Smooth muscle cell of the coronary artery (primary cell): Measurements from ENCODE around the gene TGFBR3L. TPM values are rescaled to one million over a fixed set of nuclear protein-coding genes. Genes with fewer than 3 reads are reported as not detected.

ENCODE experiments used
- total RNA-seq: library from RNA; depleted of rRNA; stranded (reverse); fragments of >200 nt; gene quantifications from 2 replicates; pipeline ENCODE4 v1.2.3, GENCODE V29; 2014; ENCODE audit warnings: low replicate concordance

The TGFBR3L gene
- 1.3 TPM in 1 of 2 replicates, not detected in the other for total RNA-seq

GRCh38 chr19:7914598-7915045 is at the start of gene TGFBR3L:
Gene TGFBR3L, plus strand, starts transcription at chr19:7914830.

GRCh38 chr19:7874076-7874896 is 40.3 kb upstream of the TGFBR3L start, which contains the start of gene PRR36:
Gene PRR36, minus strand, starts transcription at chr19:7874390. Its CDS starts 701 bp downstream, at chr19:7873689.

GRCh38 chr19:7888145-7888825 is 26.3 kb upstream of the TGFBR3L start, which contains the start of gene LRRC8E:
Gene LRRC8E, plus strand, starts transcription at chr19:7888510. Its CDS starts 7,094 bp downstream, at chr19:7895604.

GRCh38 chr19:7903244-7904073 is 11.2 kb upstream of the TGFBR3L start, which contains the start of gene MAP2K7:
Gene MAP2K7, plus strand, starts transcription at chr19:7903877. Its CDS starts 68 bp downstream, at chr19:7903945.

GRCh38 chr19:7919610-7920518 is 5.2 kb downstream of the TGFBR3L start, which contains the start of gene SNAPC2:
Gene SNAPC2, plus strand, starts transcription at chr19:7920338. Its CDS starts 29 bp downstream, at chr19:7920367.

GRCh38 chr19:7926021-7926726 is 11.5 kb downstream of the TGFBR3L start, which contains the start of gene CTXN1:
Gene CTXN1, minus strand, starts transcription at chr19:7926135. Its CDS starts 597 bp downstream, at chr19:7925538.

GRCh38 chr19:7943444-7944176 is 29.0 kb downstream of the TGFBR3L start, which contains the start of gene TIMM44:
Gene TIMM44, minus strand, starts transcription at chr19:7943666. Its CDS starts 15 bp downstream, at chr19:7943651.

Other genes with a start within 250 kb of the TGFBR3L start
- not detected in 2 replicates for gene RETN, start 245.8 kb upstream of the TGFBR3L start, total RNA-seq
- gene MCEMP1, start 237.7 kb upstream of the TGFBR3L start, total RNA-seq: not detected in 2 replicates
- 164 and 360 TPM in 2 replicates for gene TRAPPC5, start 234.0 kb upstream of the TGFBR3L start, total RNA-seq
- gene FCER2, start 212.7 kb upstream of the TGFBR3L start, total RNA-seq: not detected in 2 replicates
- not detected in 2 replicates for gene CLEC4G, start 182.7 kb upstream of the TGFBR3L start, total RNA-seq
- not detected in 2 replicates for gene CD209, start 167.3 kb upstream of the TGFBR3L start, total RNA-seq
- not detected in 2 replicates for gene CLEC4M, start 151.6 kb upstream of the TGFBR3L start, total RNA-seq
- 13.1 and 16.2 TPM in 2 replicates for gene EVI5L, start 84.6 kb upstream of the TGFBR3L start, total RNA-seq
- gene PRR36, start 40.4 kb upstream of the TGFBR3L start, total RNA-seq: not detected in 2 replicates
- 4.3 and 5.6 TPM in 2 replicates for gene LRRC8E, start 26.3 kb upstream of the TGFBR3L start, total RNA-seq
- 8.1 and 9.4 TPM in 2 replicates for gene MAP2K7, start 11.0 kb upstream of the TGFBR3L start, total RNA-seq
- gene SNAPC2, start 5.5 kb downstream of the TGFBR3L start, total RNA-seq: 7.3 and 13.7 TPM in 2 replicates
- 0.12 and 2.8 TPM in 2 replicates for gene CTXN1, start 11.3 kb downstream of the TGFBR3L start, total RNA-seq
- 56.6 and 66.4 TPM in 2 replicates for gene TIMM44, start 28.8 kb downstream of the TGFBR3L start, total RNA-seq
- gene ELAVL1, start 90.8 kb downstream of the TGFBR3L start, total RNA-seq: 17.4 and 37.5 TPM in 2 replicates
- not detected in 2 replicates for gene CCL25, start 137.9 kb downstream of the TGFBR3L start, total RNA-seq
- gene FBN3, start 234.8 kb downstream of the TGFBR3L start, total RNA-seq: not detected in 2 replicates